Activated CD8-positive, alpha-beta memory T cell treated with anti-CD3 and anti-CD28 coated beads, Interleukin-2, amount 10 ng/mL, durations not matched to agents 7 days and 5 days (primary cell): ENCODE data around the gene PSME3. TPM values are rescaled to one million over a fixed set of nuclear protein-coding genes. Genes with fewer than 3 reads are reported as not detected.
"Not testable (repeated sequence)": the region's sequence is repeated elsewhere in the genome, so short reads cannot be mapped to it uniquely, and the experiment has no call there.

Experiments used
- ATAC-seq: fragments of 150-1000 bp; cut with Tn5 transposase; one replicate; pipeline ENCODE4 v1.10.0; 2021; ENCODE audit warnings: moderate library complexity
- CTCF ChIA-PET: fragments of 350-600 bp; sonication (Branson Sonifier 250); formaldehyde crosslinking; loops from one replicate; lab custom pipeline; 2021; ENCODE audit warnings: antibody characterized with exemption; lab: Charles Lee
- DNase-seq: peaks from one replicate; pipeline ENCODE4 v3.0.0-alpha.2; 2020
- H3K27ac Mint-ChIP-seq: one replicate; pipeline ENCODE4 v1.8.0; 2021; ENCODE audit warnings: mild to moderate bottlenecking, mixed read lengths
- H3K27me3 Mint-ChIP-seq: one replicate; pipeline ENCODE4 v1.8.0; 2021; ENCODE audit warnings: mixed read lengths
- H3K36me3 Mint-ChIP-seq: one replicate; pipeline ENCODE4 v1.8.0; 2021; ENCODE audit warnings: mild to moderate bottlenecking, mixed read lengths
- H3K4me1 Mint-ChIP-seq: one replicate; pipeline ENCODE4 v1.8.0; 2021; ENCODE audit warnings: mixed read lengths
- H3K4me3 Mint-ChIP-seq: one replicate; pipeline ENCODE4 v1.8.0; 2021; ENCODE audit warnings: mild to moderate bottlenecking, moderate library complexity, mixed read lengths
- H3K9me3 Mint-ChIP-seq: one replicate; pipeline ENCODE4 v1.8.0; 2022; ENCODE audit warnings: low read depth, mixed read lengths
- total RNA-seq, 2 experiments: library from RNA; stranded (reverse); gene quantifications; one replicate each; pipeline ENCODE4 v1.2.3, GENCODE V29; 2021

PSME3 gene
- total RNA-seq, 2 experiments from 2014 or later = 123 to 166 TPM

DNA sequence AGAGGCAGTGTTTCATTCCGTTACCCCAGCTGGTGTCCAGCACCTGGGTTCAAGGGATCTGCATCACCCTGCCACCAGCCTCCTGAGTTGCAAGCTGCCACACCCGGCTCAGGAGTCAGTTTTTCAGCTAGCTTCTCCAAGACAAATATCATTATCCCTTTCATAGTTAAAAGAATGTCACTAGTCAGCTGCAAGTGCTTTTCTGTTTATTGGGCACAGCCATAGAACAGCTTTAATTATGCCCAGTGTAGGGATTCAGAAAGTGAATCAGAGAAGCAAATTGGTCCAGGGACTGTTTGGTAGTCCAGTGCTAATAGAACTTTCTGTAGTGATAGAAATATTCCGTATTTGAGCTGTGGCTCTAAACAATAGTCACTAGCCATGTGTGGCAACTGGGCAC is 14.9 kb downstream of the PSME3 start:
- Mint-ChIP-seq H3K4me3 (no peak overlapping the region), H3K9me3 (no peaks in the 10 kb centered on the region), H3K36me3 (peaks cover 10% of the 10 kb centered on the region), H3K27ac (no peak overlapping the region), H3K4me1 (peaks cover 14% of the 10 kb centered on the region), H3K27me3 (no peaks in the 10 kb centered on the region)
- DNase-seq (no peak), ATAC-seq (no peak)
- CTCF ChIA-PET = interaction anchor here (1.8 to 1.9 kb wide), 2 partner anchors 9 to 23 kb away, joined by 4 to 5 read pairs; partner anchors contain the start of gene BECN1

- Mint-ChIP-seq H3K4me1 (peaks cover 14% of the 10 kb centered on the region), H3K4me3 (no peak overlapping the region), H3K9me3 (no peaks in the 10 kb centered on the region), H3K36me3 (peaks cover 7% of the 10 kb centered on the region), H3K27ac (no peak overlapping the region), H3K27me3 (no peaks in the 10 kb centered on the region)
- ATAC-seq = no peak
- no peak for DNase-seq
- CTCF ChIA-PET = interaction anchor here (1.8 kb wide), 1 partner anchor 10 kb away, joined by 4 read pairs; no protein-coding TSS in a partner anchor
Observed at GRCh38 chr17:42849031-42849430, 15.8 kb downstream of the PSME3 start.

GRCh38 chr17:42849451-42850181 is 16.4 kb downstream of the PSME3 start:
- no peaks in the 10 kb centered on the region for H3K27me3 Mint-ChIP-seq
- DNase-seq = no peak
- H3K27ac Mint-ChIP-seq = no peak overlapping the region
- H3K9me3 Mint-ChIP-seq = no peaks in the 10 kb centered on the region
- CTCF ChIA-PET = no interaction called here
- peaks cover 14% of the 10 kb centered on the region for H3K4me1 Mint-ChIP-seq
- H3K4me3 Mint-ChIP-seq = no peak overlapping the region
- no peak for ATAC-seq
- peaks cover 4% of the 10 kb centered on the region for H3K36me3 Mint-ChIP-seq

- no peak for ATAC-seq
- Mint-ChIP-seq H3K9me3 (no peaks in the 10 kb centered on the region), H3K4me3 (no peak within 1 kb of the TSS), H3K27ac (no peak within 1 kb of the TSS), H3K27me3 (no peaks in the 10 kb centered on the region), H3K36me3 (no peaks in the 10 kb centered on the region), H3K4me1 (peaks cover 5% of the 10 kb centered on the region)
- CTCF ChIA-PET = no interaction called here
- no peak for DNase-seq
Observed at GRCh38 chr17:42850954-42851353, 17.8 kb downstream of the PSME3 start, which contains the start of gene AOC3. Gene AOC3, plus strand, starts transcription at chr17:42851199. Its CDS starts 145 bp downstream, at chr17:42851344.

GRCh38 chr17:42851371-42852240 is 18.4 kb downstream of the PSME3 start:
- H3K9me3 Mint-ChIP-seq, H3K27ac Mint-ChIP-seq, H3K4me3 Mint-ChIP-seq, ATAC-seq, H3K36me3 Mint-ChIP-seq, H3K4me1 Mint-ChIP-seq, H3K27me3 Mint-ChIP-seq, CTCF ChIA-PET, DNase-seq: not testable (repeated sequence)

GRCh38 chr17:42852351-42852750 is 19.2 kb downstream of the PSME3 start:
- no peaks in the 10 kb centered on the region for H3K27me3 Mint-ChIP-seq
- no peak overlapping the region for H3K4me3 Mint-ChIP-seq
- CTCF ChIA-PET = no interaction called here
- H3K36me3 Mint-ChIP-seq = no peaks in the 10 kb centered on the region
- no peaks in the 10 kb centered on the region for H3K9me3 Mint-ChIP-seq
- ATAC-seq = no peak
- H3K4me1 Mint-ChIP-seq = no peaks in the 10 kb centered on the region
- no peak overlapping the region for H3K27ac Mint-ChIP-seq
- DNase-seq = no peak

DNA sequence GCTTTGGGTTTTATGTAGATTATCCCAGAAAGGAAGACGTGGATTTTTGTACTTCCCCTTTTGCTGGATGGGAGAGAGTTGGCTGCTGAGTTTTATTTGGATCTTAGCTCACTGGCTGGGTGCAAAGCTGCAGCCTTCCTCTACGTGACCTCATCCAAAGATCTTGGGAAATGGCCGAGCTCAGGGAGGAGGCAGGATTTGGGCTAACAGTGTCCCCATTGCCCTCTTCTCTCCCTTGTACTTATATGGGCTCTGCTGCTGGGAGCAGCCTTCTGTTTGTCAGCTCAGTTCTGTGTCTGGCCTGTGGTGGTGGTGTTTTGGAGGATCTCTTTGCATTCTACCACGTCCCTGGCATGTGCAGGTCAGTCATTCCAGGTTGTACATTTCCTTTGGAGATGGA is 19.8 kb downstream of the PSME3 start:
- H3K4me1 Mint-ChIP-seq = no peaks in the 10 kb centered on the region
- CTCF ChIA-PET = no interaction called here

DNA sequence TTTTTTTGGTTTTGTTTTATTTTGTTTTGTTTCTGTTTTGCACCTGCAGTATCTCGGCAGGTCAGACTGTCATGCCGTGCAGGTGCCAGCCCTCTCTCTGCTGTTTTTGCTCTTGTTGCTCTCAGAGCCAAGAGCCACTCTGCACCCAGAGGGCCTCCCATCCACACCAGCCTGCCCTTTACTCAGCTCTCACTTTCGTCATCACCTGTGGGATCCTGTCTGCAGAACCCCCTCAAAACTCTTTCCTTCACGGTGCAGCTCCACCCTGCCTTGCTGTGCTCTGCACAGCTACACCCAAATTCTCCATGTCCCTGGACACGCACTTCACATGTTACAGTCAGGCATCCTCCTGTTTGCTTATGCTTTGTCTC is 20.4 kb downstream of the PSME3 start:
- no peak overlapping the region for H3K27ac Mint-ChIP-seq
- H3K36me3 Mint-ChIP-seq = no peaks in the 10 kb centered on the region
- H3K4me1 Mint-ChIP-seq = no peaks in the 10 kb centered on the region
- no peaks in the 10 kb centered on the region for H3K9me3 Mint-ChIP-seq
- no peaks in the 10 kb centered on the region for H3K27me3 Mint-ChIP-seq
- no peak for ATAC-seq
- CTCF ChIA-PET = no interaction called here
- H3K4me3 Mint-ChIP-seq = no peak overlapping the region
- no peak for DNase-seq

More for the DNA sequence above, 19.8 kb downstream of the PSME3 start:
- DNase-seq (no peak), ATAC-seq (no peak)
- no peaks in the 10 kb centered on the region for H3K36me3 Mint-ChIP-seq
- H3K9me3 Mint-ChIP-seq = no peaks in the 10 kb centered on the region
- H3K27me3 Mint-ChIP-seq = no peaks in the 10 kb centered on the region
- H3K4me3 Mint-ChIP-seq = no peak overlapping the region
- H3K27ac Mint-ChIP-seq = no peak overlapping the region

GRCh38 chr17:42853968-42854790 is 21.0 kb downstream of the PSME3 start:
- CTCF ChIA-PET = no interaction called here
- no peak for DNase-seq
- no peaks in the 10 kb centered on the region for H3K36me3 Mint-ChIP-seq

DNA sequence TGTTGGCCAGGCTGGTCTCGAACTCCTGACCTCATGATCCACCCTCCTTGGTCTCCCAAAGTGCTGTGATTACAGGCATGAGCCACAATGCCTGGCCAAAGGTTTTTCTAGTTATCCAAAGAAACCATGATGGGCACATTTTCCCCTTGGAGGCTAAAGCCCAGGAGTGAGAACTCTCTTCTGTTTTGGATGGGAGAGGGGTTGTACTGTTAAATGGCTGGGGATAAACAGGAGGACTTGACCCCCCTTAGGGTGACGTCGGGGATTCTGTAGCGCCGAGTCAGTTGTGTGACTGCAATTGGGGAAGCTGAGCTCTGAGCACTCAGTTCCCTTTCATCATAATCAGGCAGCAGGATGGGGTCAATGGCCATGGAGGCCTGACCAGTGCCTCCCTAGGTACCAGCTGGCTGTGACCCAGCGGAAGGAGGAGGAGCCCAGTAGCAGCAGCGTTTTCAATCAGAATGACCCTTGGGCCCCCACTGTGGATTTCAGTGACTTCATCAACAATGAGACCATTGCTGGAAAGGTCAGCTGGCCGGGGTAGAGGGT is 21.9 kb downstream of the PSME3 start:
- Mint-ChIP-seq H3K4me3 (no peak overlapping the region), H3K27ac (no peak overlapping the region), H3K27me3 (peaks cover under 1% of the 10 kb centered on the region), H3K9me3 (no peaks in the 10 kb centered on the region), H3K4me1 (no peaks in the 10 kb centered on the region), H3K36me3 (no peaks in the 10 kb centered on the region)
- CTCF ChIA-PET = interaction anchor here (1.2 kb wide), 1 partner anchor 21 kb away, joined by 4 read pairs; the partner anchor contains the start of gene PSME3
- ATAC-seq (no peak), DNase-seq (no peak)

More at GRCh38 chr17:42853968-42854790, 21.0 kb downstream of the PSME3 start:
- Mint-ChIP-seq H3K9me3 (no peaks in the 10 kb centered on the region), H3K27me3 (no peaks in the 10 kb centered on the region), H3K4me1 (no peaks in the 10 kb centered on the region), H3K4me3 (no peak overlapping the region), H3K27ac (no peak overlapping the region)
- ATAC-seq = no peak

- H3K9me3 Mint-ChIP-seq, H3K36me3 Mint-ChIP-seq, H3K4me3 Mint-ChIP-seq, CTCF ChIA-PET, H3K27me3 Mint-ChIP-seq, H3K4me1 Mint-ChIP-seq, ATAC-seq, DNase-seq, H3K27ac Mint-ChIP-seq: not testable (repeated sequence)
Observed at GRCh38 chr17:42856093-42856492, 22.9 kb downstream of the PSME3 start.

DNA sequence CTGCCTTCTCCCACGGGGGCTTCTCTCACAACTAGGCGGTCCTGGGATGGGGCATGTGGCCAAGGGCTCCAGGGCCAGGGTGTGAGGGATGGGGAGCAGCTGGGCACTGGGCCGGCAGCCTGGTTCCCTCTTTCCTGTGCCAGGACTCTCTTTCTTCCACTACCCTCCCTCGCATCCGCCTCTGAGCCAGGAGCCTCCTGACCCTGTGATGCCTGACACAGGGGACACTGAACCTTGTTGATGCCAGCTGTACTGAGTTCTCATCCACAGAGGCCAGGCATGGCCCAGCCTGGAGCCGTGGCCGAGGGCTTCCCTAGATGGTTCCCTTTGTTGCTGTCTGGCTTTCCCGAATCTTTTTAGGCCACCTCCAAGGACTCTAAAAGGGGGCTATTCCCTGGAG is 23.3 kb downstream of the PSME3 start:
- DNase-seq, H3K27me3 Mint-ChIP-seq, H3K4me1 Mint-ChIP-seq, H3K4me3 Mint-ChIP-seq, H3K36me3 Mint-ChIP-seq, H3K27ac Mint-ChIP-seq, ATAC-seq, H3K9me3 Mint-ChIP-seq, CTCF ChIA-PET: not testable (repeated sequence)

DNA sequence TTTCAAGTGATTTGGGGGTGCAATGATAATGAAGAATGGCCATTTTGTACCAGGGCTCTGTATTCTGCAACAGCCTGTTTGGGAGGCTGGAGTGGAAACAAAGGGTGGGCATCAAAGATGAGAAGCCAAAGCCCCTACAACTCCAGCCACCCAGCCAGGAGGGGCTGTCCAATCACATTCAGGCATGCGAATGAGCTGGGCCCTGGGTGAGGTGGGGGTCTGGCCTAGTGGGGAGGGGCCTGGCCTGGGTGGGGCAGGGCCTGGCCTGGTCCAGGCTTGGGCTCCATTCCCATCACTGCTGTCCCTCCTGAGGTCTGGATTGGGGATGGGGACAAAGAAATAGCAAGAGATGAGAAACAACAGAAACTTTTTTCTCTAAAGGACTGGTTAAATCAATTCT is 24.2 kb downstream of the PSME3 start:
- no peaks in the 10 kb centered on the region for H3K4me1 Mint-ChIP-seq
- H3K27ac Mint-ChIP-seq = no peak overlapping the region
- no peak overlapping the region for H3K4me3 Mint-ChIP-seq

More for the DNA sequence above, 24.2 kb downstream of the PSME3 start:
- ATAC-seq = no peak
- CTCF ChIA-PET = no interaction called here
- H3K9me3 Mint-ChIP-seq = no peaks in the 10 kb centered on the region
- H3K27me3 Mint-ChIP-seq = peaks cover 2% of the 10 kb centered on the region
- no peak for DNase-seq
- H3K36me3 Mint-ChIP-seq = no peaks in the 10 kb centered on the region
